Sigmoid colon (tissue), 4 donors: Measurements from ENCODE around the gene KLK2.

Source experiments
- EP300 ChIP-seq, 4 donors: sonication (generic); formaldehyde crosslinking; IDR thresholded peaks; one replicate each; pipeline ENCODE4 v1.6.1; 2017; ENCODE audit warnings: antibody characterized with exemption in 4 of 4
- POLR2A ChIP-seq, 2 donors: fragments of 450-650 bp; IDR thresholded peaks; one replicate each; pipeline ENCODE4 v1.6.1; 2016; ENCODE audit warnings: antibody characterized with exemption in 2 of 2, mild to moderate bottlenecking in 2 of 2, moderate library complexity in 2 of 2
- POLR2AphosphoS5 ChIP-seq, 4 donors: sonication (generic); formaldehyde crosslinking; IDR thresholded peaks; one replicate each; pipeline ENCODE4 v1.6.1; 2017; ENCODE audit warnings: antibody characterized with exemption in 4 of 4
- TF ChIP-seq, protein P1 (sequence below), 4 experiments: fragments of 450-650 bp in 3 of 4; fragments of 200-600 bp in 1 of 4; IDR thresholded peaks; one replicate each; pipeline ENCODE4 v1.5.1; 2016 to 2019; ENCODE audit warnings: antibody characterized with exemption in 4 of 4, mild to moderate bottlenecking in 3 of 4, moderate library complexity in 2 of 4

DNA sequence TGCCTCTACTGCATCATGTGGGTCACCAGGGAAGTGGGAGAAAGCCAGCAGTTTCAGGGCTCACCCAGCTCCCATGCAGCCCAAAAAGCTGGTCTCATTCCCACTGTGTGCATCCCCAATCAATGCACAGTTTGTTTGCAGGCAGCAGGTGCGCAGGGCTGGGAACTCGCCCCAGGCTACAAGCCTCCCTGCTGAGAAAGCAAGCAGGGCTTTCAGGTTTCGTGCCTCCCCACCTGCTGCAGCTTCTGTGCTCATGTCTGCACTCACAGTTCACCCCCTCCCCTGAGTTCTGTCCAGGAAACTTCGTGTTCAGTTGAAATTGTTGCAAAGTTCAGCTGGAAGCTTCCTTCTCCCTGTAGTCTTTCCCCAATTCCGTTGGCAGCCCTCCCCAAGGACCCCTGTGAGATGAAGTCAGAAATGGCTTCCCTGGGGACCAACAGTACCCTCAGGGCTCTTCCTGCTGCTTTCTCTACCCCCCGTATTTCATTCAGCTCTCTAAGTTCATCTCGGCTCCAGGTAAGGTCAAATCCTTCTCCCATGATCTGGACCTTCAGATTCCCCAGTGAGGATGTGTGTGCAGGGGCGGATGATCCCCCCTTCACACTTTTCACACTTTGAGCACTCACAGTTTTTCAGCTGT is 28.8 kb upstream of the KLK2 start:
- TF ChIP-seq, protein P1, sequence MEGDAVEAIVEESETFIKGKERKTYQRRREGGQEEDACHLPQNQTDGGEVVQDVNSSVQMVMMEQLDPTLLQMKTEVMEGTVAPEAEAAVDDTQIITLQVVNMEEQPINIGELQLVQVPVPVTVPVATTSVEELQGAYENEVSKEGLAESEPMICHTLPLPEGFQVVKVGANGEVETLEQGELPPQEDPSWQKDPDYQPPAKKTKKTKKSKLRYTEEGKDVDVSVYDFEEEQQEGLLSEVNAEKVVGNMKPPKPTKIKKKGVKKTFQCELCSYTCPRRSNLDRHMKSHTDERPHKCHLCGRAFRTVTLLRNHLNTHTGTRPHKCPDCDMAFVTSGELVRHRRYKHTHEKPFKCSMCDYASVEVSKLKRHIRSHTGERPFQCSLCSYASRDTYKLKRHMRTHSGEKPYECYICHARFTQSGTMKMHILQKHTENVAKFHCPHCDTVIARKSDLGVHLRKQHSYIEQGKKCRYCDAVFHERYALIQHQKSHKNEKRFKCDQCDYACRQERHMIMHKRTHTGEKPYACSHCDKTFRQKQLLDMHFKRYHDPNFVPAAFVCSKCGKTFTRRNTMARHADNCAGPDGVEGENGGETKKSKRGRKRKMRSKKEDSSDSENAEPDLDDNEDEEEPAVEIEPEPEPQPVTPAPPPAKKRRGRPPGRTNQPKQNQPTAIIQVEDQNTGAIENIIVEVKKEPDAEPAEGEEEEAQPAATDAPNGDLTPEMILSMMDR (IDR thresholded peaks at IDR 0.05), result no peak
- TF ChIP-seq EP300 (IDR thresholded peaks at IDR 0.05), result no peak
- no peak for TF ChIP-seq POLR2A (IDR thresholded peaks at IDR 0.05)
- TF ChIP-seq POLR2AphosphoS5 (IDR thresholded peaks at IDR 0.05), result no peak
